SW 1271 (cell line): ENCODE results near the gene TRIM6.
A peak's percentile ranks its signal among the peaks of the same experiment; 100 is the strongest.
"Not testable (repeated sequence)": the region's sequence is repeated elsewhere in the genome, so short reads cannot be mapped to it uniquely, and the experiment has no call there.

Source experiments
- DNase-seq, 2 experiments: peaks; one replicate each; lab custom pipeline; 2025; lab: John Stamatoyannopoulos, UW

TRIM6 gene

DNA sequence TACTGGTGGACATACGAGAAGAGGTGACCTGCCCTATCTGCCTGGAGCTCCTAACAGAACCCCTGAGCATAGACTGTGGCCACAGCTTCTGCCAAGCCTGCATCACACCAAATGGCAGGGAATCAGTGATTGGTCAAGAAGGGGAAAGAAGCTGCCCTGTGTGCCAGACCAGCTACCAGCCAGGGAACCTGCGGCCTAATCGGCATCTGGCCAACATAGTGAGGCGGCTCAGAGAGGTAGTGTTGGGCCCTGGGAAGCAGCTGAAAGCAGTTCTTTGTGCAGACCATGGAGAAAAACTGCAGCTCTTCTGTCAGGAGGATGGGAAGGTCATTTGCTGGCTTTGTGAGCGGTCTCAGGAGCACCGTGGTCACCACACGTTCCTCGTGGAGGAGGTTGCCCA is 6.9 kb downstream of the TRIM6 start:
- DNase-seq: no peak

DNA sequence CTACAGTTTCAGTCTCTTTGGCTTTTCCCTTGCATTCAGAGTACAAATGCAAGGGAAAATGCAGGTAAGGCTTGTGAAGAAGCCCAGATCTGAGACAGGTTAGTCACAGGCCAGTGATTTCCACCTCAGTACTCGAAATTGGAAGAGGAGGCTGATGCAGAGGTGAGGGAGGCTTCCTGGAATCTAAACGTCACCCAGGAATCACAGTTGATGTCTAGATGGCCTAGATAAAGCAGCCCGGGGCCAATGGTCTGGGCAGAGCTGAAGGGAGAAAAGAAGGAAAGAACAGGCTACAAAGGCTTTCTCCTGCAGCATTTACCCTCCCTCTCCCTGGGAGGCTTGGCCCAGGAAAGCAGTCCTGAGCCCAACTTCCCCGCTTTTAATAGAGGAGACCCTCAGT is 8.5 kb downstream of the TRIM6 start:
- no peak for DNase-seq

DNA sequence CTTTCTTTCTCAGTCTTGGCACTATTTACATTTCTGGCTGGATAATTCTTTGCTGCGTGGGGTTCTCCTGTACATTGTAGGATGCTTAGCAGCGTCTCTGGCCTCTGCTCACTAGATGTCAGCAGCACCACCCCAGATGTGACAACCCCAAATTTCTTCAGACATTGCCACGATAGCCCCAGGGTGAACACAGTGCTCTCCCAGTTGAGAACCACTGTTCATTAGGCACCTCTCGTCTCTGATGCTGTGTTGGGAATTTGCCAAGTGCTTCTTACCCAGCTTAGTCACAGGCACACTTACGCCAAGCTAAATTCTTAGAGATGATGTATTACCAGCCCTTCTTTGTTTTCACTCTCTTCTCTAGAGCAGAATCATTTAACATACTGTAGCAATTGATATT is 9.4 kb downstream of the TRIM6 start:
- DNase-seq: no peak

DNA sequence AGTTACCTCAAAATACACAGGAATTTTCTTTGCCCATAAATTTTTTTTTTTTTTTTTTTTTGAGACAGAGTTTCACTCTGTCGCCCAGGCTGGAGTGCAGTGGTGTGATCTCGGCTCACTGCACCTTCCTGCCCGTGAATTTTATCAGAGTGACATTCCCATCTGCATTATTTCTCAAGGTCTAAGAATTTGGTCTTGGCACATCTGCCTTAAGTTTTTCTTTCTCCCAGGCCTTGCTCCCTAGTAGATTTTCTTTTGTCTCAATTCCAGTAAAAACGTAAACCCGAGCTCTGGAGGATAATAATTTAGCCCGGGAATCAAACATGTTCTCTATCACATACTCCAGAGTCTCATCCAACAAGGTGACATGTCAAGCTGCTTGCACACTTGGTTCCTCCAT is 12.4 kb downstream of the TRIM6 start:
- no peak for DNase-seq

DNA sequence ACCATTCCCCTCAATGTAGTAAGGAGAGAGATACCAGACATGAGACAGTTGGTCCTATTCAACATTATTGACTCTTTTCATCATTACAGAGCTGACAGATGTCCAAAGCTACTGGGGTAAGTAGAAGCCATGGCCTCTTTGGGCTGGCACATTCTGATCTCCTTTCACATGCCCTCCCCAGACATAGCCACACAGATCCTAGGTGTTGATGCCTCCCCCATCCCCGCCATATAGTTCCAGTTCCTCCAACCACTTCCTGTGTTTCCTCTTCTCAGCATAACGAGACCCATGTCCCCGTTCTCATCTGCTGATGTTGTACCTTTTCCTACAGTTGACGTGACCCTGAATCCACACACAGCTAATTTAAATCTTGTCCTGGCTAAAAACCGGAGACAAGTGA is 14.0 kb downstream of the TRIM6 start:
- no peak for DNase-seq

DNA sequence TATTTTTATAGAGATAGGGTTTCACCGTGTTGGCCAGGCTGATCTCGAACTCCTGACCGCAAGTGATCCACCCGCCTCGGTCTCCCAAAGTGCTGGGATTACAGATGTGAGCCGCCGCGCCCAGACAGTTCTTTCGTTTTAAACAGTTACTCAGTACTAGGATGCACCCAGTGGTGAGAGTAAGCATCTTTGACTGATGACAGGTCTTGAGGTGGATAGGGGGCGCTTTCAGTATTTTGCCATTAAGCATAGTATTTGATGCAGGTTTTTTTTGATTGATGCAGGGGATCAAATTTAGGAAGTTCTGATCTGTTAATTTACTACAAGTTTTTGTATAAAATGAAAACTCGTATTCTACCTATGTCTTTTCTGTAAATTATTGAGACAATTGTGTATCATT is 15.2 kb downstream of the TRIM6 start:
- no peak for DNase-seq

DNA sequence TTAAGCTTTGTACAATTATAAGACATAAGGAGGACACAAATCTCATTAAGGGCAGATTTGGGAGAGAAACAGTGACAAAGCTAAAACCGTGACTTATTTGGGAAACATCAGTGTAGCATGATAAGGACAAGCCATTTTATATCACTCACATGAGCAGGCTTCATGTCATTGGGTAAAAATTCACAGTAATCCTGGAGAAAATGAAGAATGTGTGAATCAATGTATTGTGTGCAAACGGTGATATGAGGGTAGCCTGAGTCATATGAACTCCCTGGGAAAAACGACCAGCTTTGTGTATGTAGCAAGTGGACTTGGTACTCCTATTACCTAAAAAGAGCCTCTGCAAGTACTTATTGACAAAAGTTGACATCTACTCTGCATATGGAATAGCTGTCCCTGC is 22.4 kb downstream of the TRIM6 start:
- DNase-seq: no peak

DNA sequence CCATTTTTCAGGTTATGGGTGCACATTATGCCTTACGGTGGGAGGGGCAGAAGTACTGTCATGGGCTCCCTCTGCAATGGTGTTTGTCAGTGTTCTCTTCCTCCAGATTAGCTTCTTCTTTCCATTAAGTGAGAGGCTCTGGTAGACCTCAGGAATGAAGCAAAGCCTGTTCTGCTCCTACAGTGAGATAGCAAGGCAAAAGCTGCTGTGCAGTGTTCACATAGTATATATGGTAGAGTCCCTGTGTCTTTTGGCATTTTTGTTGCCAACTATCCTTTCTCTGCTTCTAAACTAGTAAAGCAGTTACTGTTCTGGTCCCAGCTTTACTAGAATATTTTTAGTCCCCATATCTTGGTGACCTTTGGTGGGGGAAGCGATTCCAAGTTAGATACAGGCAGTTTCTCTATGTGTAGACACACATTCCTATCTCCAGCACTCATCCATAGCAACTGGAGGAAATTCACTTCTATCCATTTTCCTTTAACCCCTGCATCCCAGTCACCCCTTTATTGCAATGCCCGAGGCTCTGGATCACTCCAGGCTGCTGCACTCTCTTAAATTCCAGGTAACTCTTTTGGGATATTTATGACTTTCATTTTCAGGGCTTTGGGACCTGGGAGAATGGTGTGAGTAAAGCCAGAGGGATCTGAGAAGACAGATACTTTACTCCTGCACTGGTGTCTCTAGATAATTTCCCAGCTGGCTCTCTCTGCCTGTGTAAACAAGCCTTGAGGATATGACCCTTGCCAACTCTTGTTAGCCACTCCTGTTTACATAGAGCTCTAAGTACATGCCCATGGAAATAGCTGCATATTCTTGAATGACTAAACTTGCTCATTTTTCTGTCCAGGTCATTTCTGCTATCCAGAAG is 24.4 kb downstream of the TRIM6 start:
- DNase-seq: no peak

DNA sequence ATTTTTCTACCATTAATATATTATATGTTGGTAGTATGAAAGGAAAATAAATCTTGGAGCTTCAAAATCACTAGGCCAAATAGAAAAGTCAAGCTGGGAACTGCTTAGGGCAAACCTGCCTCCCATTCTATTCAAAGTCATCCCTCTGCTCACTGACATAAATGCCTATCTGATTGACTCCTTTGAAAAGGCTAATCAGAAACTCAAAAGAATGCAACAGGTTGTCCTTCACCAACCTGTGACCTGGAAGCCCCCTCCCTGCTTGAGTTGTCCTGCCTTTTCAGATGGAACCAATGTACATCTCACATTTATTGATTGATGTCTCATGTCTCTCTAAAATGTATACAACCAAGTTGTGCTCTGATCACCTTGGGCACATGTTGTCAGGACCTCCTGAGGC is 25.1 kb downstream of the TRIM6 start:
- no peak for DNase-seq

DNA sequence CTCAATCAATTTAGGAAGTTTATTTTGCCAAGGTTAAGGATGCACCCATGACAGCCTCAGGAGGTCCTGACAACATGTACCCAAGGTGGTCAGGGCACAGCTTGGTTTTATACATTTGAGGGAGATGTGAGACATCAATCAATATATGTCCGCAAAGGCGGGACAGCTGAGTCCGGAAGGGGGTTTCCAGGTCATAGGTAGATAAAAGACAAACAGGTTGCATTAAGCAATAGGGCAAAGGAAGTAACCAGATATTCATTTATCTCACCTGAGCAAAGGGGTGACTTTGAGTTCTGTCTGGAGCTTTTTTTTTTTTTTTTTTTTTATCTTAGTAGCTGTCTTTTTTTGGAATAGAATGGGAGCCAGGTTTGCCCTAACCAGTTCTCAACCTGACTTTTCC is 26.4 kb downstream of the TRIM6 start:
- no peak for DNase-seq

DNA sequence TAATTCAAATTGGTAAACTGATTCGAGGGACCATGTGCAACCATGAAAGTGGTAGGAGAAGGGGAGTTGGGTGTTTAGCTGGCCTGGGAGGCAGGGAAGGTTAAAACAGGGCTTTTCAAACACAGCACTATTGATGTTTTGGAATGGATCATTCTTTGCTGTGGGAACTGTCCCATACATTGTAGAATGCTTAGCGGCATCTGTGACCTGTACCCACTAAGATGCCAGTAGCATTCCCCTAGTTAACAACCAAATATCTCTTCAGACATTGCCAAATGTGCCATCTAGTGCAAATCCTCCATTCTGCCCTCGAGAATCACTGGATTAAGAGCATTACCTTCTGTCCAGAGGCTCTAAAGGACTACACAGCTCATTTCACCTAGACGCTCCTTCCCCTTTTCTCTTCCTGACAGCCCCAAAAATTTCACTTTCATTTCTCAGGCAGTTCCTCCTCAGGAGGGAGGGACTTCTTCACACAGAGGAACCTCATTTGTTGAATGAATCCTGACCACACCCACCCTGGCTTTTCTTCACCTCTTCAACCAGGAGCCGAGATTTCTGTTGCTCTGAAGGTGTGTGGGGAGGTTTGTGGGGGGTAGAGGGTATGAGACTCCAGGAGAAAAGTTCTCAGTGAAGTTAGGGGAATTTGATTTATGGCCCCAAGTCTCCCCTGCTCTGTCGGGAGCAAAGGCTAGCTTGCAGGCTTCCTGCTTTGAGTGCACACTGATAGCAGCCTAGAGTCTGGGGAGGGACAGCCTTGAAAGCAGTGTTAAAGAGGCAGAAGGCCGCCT is 28.2 kb downstream of the TRIM6 start, which contains the start of gene TRIM34:
Gene TRIM34 (plus strand): TSS at position 513 of the 791 bp plus-strand sequence. CDS start 7,331 bp downstream, outside the sequence.
- DNase-seq: peak in 1 of 2 experiments; percentile 51

DNA sequence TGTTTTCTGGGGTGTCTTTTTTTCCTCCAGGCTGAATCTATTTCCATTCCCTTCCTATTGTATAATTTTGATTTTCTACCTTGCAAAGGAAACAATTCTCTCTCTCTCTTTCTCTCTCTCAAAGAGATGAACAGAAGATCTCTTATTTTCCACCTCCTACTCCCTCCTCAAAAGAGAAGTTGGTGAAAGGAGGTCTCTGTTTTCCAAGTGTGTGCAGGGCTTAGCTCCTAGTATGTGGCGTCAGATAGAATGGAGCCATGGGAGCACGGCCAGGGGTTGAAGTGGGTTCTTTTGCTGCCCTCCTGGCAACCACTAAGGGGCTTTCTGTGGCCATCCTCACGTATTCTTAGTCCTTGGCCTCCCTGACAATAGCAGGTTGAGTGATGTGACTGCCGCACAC is 28.8 kb downstream of the TRIM6 start:
- no peak for DNase-seq

DNA sequence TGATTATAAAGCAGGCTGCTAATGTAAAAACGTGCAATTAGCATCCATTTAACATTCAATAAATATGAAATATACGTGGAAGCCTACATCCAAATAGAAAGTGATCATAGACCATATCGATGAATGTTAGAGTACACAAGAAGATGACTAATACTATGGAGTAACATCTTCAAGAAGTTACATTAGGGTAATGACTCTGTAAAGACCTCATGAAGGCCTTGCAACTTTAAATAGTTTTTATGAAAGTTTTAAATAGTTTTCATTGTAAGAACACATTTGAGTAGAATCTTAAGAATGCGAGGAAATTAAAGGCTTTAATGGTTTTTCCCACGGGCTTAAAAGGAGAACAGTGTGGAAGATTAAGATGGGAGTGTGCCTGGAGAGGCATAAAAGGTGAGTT is 29.8 kb downstream of the TRIM6 start:
- no peak for DNase-seq

DNA sequence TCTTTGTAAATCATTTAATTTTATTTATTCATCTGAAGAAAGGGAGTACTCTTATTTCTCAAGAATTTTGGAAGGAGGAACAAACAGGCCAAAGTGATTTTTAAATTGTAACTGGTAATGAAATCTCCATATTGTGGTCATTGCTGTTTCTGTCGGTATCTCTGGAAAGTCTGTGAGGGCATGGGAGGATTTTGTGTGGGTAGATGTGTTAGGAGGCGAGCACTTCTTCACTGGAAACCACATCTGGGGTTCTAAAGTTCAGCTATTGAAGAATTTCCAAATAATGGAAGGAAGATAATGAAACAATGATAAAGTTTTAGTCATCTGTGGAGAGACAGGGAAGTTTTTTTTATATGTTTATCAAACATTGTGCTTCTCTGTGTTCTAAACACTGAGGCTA is 35.0 kb downstream of the TRIM6 start:
- no peak for DNase-seq

DNA sequence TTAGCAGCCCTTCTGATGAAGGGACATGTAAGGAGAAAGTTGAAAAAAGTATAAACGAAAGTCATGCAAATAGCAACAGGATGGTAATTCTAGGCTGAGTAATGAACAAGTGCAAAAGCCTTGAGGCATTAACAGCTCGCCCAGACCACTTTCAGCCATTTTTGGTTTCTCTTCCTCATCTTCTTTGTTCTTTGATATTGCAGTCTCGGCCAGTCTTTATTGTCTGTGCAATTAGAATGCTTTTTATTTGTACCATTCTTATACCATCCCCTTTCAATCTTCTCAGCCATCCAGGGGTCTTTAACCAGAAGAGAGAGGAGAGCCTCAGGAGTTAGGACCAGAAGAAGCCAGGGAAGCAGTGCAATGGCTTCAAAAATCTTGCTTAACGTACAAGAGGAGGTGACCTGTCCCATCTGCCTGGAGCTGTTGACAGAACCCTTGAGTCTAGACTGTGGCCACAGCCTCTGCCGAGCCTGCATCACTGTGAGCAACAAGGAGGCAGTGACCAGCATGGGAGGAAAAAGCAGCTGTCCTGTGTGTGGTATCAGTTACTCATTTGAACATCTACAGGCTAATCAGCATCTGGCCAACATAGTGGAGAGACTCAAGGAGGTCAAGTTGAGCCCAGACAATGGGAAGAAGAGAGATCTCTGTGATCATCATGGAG is 35.7 kb downstream of the TRIM6 start:
- DNase-seq: no peak

DNA sequence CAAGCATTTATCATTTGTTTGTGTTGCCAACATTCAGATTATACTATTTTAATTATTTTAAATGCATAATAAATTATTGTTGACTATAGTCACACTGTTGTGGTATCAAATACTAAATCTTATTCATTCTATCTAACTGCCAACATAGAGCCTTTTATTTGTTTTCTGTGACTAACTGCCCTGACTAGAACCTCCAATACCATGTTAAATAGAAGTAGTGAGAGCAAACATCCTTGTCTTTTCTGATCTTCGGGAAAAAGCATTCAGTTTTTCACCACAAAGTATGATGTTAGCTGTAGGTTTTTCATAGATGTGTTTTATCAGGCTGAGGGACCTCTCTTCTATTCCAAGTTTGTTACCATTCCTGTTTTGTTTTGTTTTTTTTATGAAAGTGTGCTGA is 43.5 kb downstream of the TRIM6 start:
- DNase-seq: no peak

DNA sequence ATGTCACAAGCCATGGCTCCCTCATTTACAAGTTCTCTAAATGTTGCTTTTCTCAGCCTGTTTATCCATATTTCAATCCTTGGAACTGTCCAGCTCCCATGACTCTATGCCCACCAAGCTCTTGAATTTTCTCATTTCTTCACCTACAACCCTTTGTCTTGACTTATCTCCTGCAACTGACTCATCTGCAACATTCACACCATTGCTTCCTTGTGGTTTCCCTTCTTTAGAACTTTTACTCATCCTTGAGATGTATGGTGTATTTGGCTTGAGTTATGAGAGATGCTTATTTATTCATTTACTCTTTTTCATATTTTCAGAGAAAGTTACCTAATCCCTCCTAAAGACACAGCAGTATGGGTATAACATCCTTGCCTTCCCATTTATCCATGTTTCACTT is 47.1 kb downstream of the TRIM6 start:
- no peak for DNase-seq

DNA sequence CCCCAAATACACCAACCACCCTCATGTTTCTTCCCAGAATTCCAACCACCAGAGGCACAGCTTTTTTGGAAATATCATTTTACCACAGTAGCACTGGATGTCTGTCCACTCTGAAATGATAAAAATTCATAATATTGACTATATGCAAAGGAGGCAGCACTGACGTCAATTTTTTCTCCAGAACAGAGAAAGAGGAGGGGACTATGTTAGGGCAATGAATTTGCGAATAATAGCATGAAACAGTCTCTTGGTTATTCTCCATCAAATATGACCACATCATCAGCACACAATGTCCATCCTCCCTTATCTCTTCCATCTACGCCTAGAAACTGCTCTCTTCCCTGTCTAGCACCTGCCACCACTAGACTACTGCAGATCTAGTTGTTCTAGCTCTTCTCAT is 49.7 kb downstream of the TRIM6 start:
- no peak for DNase-seq

DNA sequence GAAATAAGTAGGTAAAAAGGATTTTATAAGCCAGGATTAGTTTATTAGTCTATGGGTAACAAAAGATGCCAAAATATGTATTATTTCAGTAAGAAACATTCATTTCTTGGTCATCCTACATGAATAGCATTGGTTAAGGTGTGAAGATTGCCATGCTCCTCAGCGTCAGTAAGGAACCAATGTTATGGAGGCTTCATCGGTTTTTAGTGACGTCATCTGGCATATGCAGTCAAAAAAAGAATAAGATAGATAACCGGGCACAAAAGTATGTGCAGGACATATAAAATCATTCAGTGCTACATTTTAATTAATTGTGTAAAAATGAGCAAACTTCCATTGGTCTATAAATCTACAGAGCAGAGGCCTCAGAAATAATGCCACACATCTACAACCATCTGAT is 59.0 kb downstream of the TRIM6 start:
- DNase-seq: no peak

DNA sequence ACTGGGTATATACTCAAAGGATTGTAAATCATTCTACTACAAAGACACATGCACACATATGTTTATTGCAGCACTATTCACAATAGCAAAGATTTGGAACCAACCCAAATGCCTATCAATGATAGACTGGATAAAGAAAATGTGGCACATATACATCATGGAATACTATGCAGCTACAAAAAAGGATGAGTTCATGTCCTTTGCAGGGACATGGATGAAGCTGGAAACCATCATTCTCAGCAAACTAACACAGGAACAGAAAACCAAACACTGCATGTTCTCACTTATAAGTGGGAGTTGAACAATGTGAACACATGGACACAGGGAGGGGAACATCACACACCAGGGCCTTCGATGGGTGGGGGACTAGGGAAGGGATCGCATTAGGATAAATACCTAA is 60.5 kb downstream of the TRIM6 start:
- not testable (repeated sequence) for DNase-seq

DNA sequence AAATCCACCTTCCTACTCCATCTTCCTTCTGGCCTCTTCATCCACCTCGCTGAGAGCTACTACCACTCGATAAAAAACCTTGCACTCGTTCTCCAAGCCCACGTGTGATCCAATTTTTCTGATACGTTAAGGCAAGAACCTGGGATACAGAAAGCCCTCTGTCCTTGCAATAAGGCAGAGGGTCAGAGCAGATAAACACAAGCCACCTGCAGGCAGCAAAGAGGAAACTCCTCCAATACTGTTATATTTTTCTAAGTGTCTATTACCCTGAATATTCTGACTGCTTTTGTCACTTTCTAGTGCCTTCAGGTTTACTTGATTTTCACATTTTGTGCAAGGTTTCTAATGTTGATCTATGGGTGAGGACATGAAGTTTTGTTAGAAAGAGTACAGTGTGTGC is 61.9 kb downstream of the TRIM6 start:
- no peak for DNase-seq
